ENCODE measurements around the gene SPCS2. TPM values are rescaled to one million over a fixed set of nuclear protein-coding genes. Genes with fewer than 3 reads are reported as not detected.
"Not testable (repeated sequence)": the region's sequence is repeated elsewhere in the genome, so short reads cannot be mapped to it uniquely, and the experiment has no call there.

The SPCS2 gene
- total RNA-seq, 4 donors from 2014 or later: 28.3 to 95.7 (median 61.7) TPM

- WGBS, 2 donors: 93 to 94% methylated on average over 2 of the region's 2 CpGs
- Histone ChIP-seq H3K27me3 (no peaks in the 10 kb centered on the region), H3K4me1 (peaks cover 0 to 10% (median 4%) of the 10 kb centered on the region in 4 donors), H3K27ac (no peak overlapping the region), H3K36me3 (peaks cover 0 to 20% (median 0%) of the 10 kb centered on the region in 3 donors), H3K9me3 (no peaks in the 10 kb centered on the region), H3K4me3 (no peak overlapping the region)
- no peak for DNase-seq (ENCODE audit: low spot score in 2 of 2)
- TF ChIP-seq POLR2A (IDR thresholded peaks at IDR 0.05) (no peak), EP300 (IDR thresholded peaks at IDR 0.05) (no peak)
- TF ChIP-seq, protein P1, sequence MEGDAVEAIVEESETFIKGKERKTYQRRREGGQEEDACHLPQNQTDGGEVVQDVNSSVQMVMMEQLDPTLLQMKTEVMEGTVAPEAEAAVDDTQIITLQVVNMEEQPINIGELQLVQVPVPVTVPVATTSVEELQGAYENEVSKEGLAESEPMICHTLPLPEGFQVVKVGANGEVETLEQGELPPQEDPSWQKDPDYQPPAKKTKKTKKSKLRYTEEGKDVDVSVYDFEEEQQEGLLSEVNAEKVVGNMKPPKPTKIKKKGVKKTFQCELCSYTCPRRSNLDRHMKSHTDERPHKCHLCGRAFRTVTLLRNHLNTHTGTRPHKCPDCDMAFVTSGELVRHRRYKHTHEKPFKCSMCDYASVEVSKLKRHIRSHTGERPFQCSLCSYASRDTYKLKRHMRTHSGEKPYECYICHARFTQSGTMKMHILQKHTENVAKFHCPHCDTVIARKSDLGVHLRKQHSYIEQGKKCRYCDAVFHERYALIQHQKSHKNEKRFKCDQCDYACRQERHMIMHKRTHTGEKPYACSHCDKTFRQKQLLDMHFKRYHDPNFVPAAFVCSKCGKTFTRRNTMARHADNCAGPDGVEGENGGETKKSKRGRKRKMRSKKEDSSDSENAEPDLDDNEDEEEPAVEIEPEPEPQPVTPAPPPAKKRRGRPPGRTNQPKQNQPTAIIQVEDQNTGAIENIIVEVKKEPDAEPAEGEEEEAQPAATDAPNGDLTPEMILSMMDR (IDR thresholded peaks at IDR 0.05): no peak
These were observed 35.7 kb downstream of the SPCS2 start for GRCh38 chr11:74984730-74985129.

- H3K36me3 ChIP-seq: no peaks in the 10 kb centered on the region
- peak in 1 of 2 donors; percentile 49 for TF ChIP-seq EP300 (IDR thresholded peaks at IDR 0.05)
- TF ChIP-seq, protein P1 (IDR thresholded peaks at IDR 0.05): no peak
- H3K27ac ChIP-seq: peak within 1 kb of the TSS; percentile 34 to 87 (median 59)
- H3K27me3 ChIP-seq: no peaks in the 10 kb centered on the region
- peak; percentile 39 to 48 for DNase-seq (ENCODE audit: low spot score in 2 of 2)
- no peaks in the 10 kb centered on the region for H3K9me3 ChIP-seq
- peaks cover 0 to 13% (median 6%) of the 10 kb centered on the region in 4 donors for H3K4me1 ChIP-seq
- peak within 1 kb of the TSS; percentile 46 to 71 (median 60) for H3K4me3 ChIP-seq
- WGBS, 2 donors: 0 to 1% methylated on average over 40 to 46 of the region's 46 CpGs
These were observed 39.6 kb downstream of the SPCS2 start, which contains the start of gene NEU3 for GRCh38 chr11:74988541-74989259. Gene NEU3 (plus strand): TSS chr11:74988933. CDS start chr11:74989061, 128 bp downstream.

- 8 to 16% methylated on average over 8 of the region's 8 CpGs for WGBS, 2 donors
- peak overlapping the region; percentile 46 to 71 (median 60) for H3K4me3 ChIP-seq
- H3K4me1 ChIP-seq: peaks cover 0 to 13% (median 6%) of the 10 kb centered on the region in 4 donors
- peaks cover 0 to 2% (median 0%) of the 10 kb centered on the region in 3 donors for H3K36me3 ChIP-seq
- H3K27me3 ChIP-seq: no peaks in the 10 kb centered on the region
- no peaks in the 10 kb centered on the region for H3K9me3 ChIP-seq
- H3K27ac ChIP-seq: peak overlapping the region; percentile 34 to 87 (median 59)
- TF ChIP-seq POLR2A (IDR thresholded peaks at IDR 0.05) (no peak), EP300 (IDR thresholded peaks at IDR 0.05) (no peak)
- TF ChIP-seq, protein P1 (IDR thresholded peaks at IDR 0.05): no peak
- no peak for DNase-seq (ENCODE audit: low spot score in 2 of 2)
These were observed 40.2 kb downstream of the SPCS2 start for GRCh38 chr11:74989260-74989638.

GRCh38 chr11:74990150-74990549, 41.1 kb downstream of the SPCS2 start:
- Histone ChIP-seq H3K36me3 (peaks cover 0 to 11% (median 0%) of the 10 kb centered on the region in 3 donors), H3K4me1 (peaks cover 0 to 13% (median 6%) of the 10 kb centered on the region in 4 donors)
- H3K4me3 ChIP-seq; H3K27me3 ChIP-seq; H3K9me3 ChIP-seq; DNase-seq (ENCODE audit: low spot score in 2 of 2); H3K27ac ChIP-seq: not testable (repeated sequence)
- 90 to 93% methylated on average over 4 of the region's 4 CpGs for WGBS, 2 donors

- Histone ChIP-seq H3K4me3 (no peak overlapping the region), H3K9me3 (no peaks in the 10 kb centered on the region), H3K36me3 (peaks cover 0 to 18% (median 0%) of the 10 kb centered on the region in 3 donors), H3K27me3 (no peaks in the 10 kb centered on the region), H3K4me1 (peaks cover 0 to 13% (median 6%) of the 10 kb centered on the region in 4 donors), H3K27ac (no peak overlapping the region)
- WGBS, 2 donors: 57 to 64% methylated on average over 1 of the region's 1 CpG
- TF ChIP-seq EP300 (IDR thresholded peaks at IDR 0.05): no peak
- no peak for TF ChIP-seq POLR2A (IDR thresholded peaks at IDR 0.05)
- TF ChIP-seq, protein P1 (IDR thresholded peaks at IDR 0.05): no peak
- no peak for DNase-seq (ENCODE audit: low spot score in 2 of 2)
These were observed 41.9 kb downstream of the SPCS2 start for GRCh38 chr11:74990941-74991340.

All from tibial nerve (tissue), 4 donors.